Muscle of leg (tissue), 11 donors: Measurements from ENCODE around the gene LRP8. TPM values are rescaled to one million over a fixed set of nuclear protein-coding genes. Genes with fewer than 3 reads are reported as not detected.

Source experiments
- DNase-seq: peaks from one replicate; pipeline ENCODE4 v3.0.0; 2013
- H3K27ac ChIP-seq: one replicate; pipeline ENCODE4 v1.5.1; 2013; ENCODE audit warnings: mild to moderate bottlenecking, low read length, control low read depth
- H3K27me3 ChIP-seq: one replicate; pipeline ENCODE4 v1.6.1; 2013; ENCODE audit warnings: low read length; ENCODE audit not compliant: control insufficient read depth, insufficient read depth
- H3K36me3 ChIP-seq: one replicate; pipeline ENCODE4 v1.6.1; 2013; ENCODE audit warnings: low read length; ENCODE audit not compliant: control insufficient read depth, insufficient read depth
- H3K4me1 ChIP-seq: one replicate; pipeline ENCODE4 v1.6.1; 2013; ENCODE audit warnings: low read length; ENCODE audit not compliant: control insufficient read depth, insufficient read depth
- H3K4me3 ChIP-seq: one replicate; pipeline ENCODE4 v1.5.1; 2013; ENCODE audit warnings: low read length, control low read depth
- H3K9me3 ChIP-seq: replicated peaks from 2 replicates; pipeline ENCODE4 v1.6.1; 2013; ENCODE audit warnings: low read depth, low read length; ENCODE audit not compliant: control insufficient read depth
- WGBS: methylation state at CpG from one replicate; pipeline ENCODE4 v1.1.5; 2013; ENCODE audit warnings: missing lambda C conversion rate; ENCODE audit not compliant: insufficient coverage; 5-methylcytosine and 5-hydroxymethylcytosine counted together
- polyA plus RNA-seq, 8 donors: library from polyadenylated mRNA; unstranded; fragments of 120-200 nt; gene quantifications; one replicate each; pipeline versions ENCODE4 v1.2.1 to v1.2.3, GENCODE V29; 2013; ENCODE audit warnings: inconsistent platforms in 1 of 8, low replicate concordance in 1 of 8; ENCODE audit not compliant: insufficient read length in 8 of 8, insufficient read depth in 1 of 8
- total RNA-seq: library from RNA; stranded (reverse); fragments of 120-200 nt; gene quantifications from one replicate; pipeline ENCODE4 v1.2.4, GENCODE V29; 2013

The LRP8 gene
- total and polyA plus RNA-seq, 9 donors, result 2.8 to 6.9 (median 4.2) TPM

DNA sequence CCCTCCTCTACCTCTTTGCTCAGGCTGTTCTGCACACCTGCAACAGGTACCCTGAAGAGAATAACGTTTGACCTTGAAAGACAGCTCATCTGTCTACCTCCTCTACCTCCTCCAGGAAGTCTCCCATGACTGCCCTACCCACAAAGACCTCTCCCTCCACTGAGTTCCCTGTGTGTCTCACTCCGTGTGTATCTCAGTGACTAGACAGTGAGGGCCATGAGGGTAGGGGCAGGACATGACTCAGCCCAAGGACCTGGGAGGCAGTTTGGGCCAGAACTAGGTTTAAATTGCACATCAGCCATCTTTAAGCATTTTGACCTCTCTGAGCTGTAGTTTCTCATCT is 32.0 kb upstream of the LRP8 start:
- peaks cover 4% of the 10 kb centered on the region for H3K9me3 ChIP-seq
- DNase-seq, result no peak
- no peak overlapping the region for H3K4me3 ChIP-seq
- H3K36me3 ChIP-seq, result no peaks in the 10 kb centered on the region
- no peaks in the 10 kb centered on the region for H3K4me1 ChIP-seq
- H3K27ac ChIP-seq, result no peak overlapping the region
- WGBS, result 83% methylated on average over 1 of the region's 2 CpGs
- H3K27me3 ChIP-seq, result peaks cover 2% of the 10 kb centered on the region

DNA sequence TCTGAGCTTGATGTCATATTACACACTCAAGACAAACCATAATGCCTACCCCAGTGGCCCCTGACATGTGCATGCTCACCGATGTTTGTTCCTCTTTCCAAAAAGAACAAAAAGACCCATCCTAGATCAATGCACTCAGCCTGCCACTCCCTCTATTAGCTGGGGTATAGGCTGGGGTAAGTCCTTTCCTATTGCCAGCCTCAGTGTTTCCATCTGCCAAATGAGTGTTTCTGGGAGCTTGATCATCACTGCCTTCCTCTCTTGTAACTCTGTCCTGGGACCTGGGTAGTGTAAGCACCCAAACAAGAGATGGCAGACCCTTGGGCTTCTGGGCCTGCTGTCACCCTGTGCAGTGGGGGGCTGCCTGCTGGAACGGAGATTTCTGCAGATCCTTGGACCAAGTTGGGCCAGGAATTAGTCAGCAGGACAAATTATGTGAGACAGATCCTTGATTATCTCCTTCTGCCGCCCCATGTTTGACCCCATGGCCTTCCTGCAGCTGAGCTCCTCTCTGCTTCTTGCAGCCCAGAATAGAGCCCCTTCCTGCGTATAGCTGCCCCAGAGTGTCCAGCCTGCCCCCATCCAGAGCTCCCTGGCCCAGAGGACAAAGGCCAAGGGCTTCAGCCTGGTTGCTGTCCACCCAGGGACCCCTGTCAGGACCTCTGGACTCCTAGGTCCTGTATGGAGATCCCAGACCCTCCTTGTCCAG is 31.5 kb upstream of the LRP8 start:
- Histone ChIP-seq H3K27me3 (peaks cover 2% of the 10 kb centered on the region), H3K27ac (no peak overlapping the region), H3K9me3 (peaks cover 4% of the 10 kb centered on the region), H3K4me3 (no peak overlapping the region), H3K4me1 (no peaks in the 10 kb centered on the region), H3K36me3 (no peaks in the 10 kb centered on the region)
- no peak for DNase-seq
- 49% methylated on average over 3 of the region's 4 CpGs for WGBS

DNA sequence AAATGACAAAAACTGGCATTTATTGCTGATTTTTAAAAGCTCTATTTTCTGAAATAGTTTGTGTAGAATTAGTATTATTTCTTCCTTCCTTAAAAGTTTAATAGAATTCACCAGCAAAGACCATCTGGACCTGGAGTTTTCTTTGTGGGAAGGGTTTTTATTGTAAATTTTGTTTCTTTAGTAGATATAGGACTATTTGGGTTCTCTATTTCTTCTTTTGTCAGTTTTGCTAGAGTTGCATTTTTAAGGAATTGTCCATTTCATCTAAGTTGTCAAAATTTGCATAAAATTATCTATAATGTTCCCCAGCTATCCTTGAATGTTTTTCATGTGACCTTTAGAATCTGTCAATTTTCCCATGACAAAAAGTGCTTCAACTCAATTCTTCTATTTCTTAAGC is 28.8 kb upstream of the LRP8 start:
- Histone ChIP-seq H3K27me3 (no peaks in the 10 kb centered on the region), H3K4me1 (no peaks in the 10 kb centered on the region), H3K9me3 (peaks cover 4% of the 10 kb centered on the region), H3K4me3 (no peak overlapping the region), H3K27ac (no peak overlapping the region), H3K36me3 (no peaks in the 10 kb centered on the region)
- DNase-seq, result no peak

DNA sequence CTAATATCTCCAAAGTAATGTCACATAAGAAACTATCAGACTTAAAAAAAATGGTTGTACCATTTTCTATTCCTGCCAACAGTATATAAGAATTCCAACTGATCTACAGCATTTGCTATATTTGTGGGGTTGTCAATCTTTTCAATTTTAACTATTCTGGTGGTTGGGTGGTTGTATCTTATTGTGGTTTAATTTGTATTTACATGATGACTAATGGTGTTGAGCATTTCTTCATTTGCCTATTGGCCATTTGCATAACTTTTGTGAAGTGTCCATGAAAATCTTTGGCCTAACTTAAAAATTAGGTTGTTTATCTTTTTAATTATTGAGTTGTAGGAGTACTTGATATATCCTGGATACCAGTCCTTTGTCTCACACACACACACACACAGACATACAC is 26.2 kb upstream of the LRP8 start:
- DNase-seq, result no peak
- Histone ChIP-seq H3K4me3 (no peak overlapping the region), H3K27ac (no peak overlapping the region), H3K9me3 (peaks cover 4% of the 10 kb centered on the region), H3K36me3 (no peaks in the 10 kb centered on the region), H3K4me1 (no peaks in the 10 kb centered on the region), H3K27me3 (peaks cover 1% of the 10 kb centered on the region)

DNA sequence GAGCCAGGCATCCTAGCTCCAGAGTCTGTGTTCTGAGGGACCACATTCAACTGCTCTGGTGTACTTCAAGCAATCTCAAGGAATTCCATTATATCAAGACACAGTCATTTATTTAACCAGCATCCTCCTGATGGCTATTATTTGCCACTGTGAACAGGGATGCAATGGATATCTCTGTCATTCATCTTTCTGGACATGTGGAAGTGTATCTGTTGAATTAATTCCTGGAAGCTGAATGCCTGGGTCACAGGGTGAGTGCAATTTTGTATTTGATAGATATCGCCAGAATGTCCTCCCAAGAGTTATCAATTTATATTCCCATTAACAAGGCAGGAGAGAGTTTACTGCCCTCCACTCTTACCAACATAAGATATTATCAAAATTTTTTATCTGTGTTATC is 24.7 kb upstream of the LRP8 start:
- H3K9me3 ChIP-seq, result peaks cover 4% of the 10 kb centered on the region
- H3K4me1 ChIP-seq, result no peaks in the 10 kb centered on the region
- peaks cover 2% of the 10 kb centered on the region for H3K27me3 ChIP-seq
- no peak overlapping the region for H3K4me3 ChIP-seq
- no peak for DNase-seq
- no peak overlapping the region for H3K27ac ChIP-seq
- H3K36me3 ChIP-seq, result no peaks in the 10 kb centered on the region
- WGBS, result no CpG with 5 or more reads among the region's 1 CpG

DNA sequence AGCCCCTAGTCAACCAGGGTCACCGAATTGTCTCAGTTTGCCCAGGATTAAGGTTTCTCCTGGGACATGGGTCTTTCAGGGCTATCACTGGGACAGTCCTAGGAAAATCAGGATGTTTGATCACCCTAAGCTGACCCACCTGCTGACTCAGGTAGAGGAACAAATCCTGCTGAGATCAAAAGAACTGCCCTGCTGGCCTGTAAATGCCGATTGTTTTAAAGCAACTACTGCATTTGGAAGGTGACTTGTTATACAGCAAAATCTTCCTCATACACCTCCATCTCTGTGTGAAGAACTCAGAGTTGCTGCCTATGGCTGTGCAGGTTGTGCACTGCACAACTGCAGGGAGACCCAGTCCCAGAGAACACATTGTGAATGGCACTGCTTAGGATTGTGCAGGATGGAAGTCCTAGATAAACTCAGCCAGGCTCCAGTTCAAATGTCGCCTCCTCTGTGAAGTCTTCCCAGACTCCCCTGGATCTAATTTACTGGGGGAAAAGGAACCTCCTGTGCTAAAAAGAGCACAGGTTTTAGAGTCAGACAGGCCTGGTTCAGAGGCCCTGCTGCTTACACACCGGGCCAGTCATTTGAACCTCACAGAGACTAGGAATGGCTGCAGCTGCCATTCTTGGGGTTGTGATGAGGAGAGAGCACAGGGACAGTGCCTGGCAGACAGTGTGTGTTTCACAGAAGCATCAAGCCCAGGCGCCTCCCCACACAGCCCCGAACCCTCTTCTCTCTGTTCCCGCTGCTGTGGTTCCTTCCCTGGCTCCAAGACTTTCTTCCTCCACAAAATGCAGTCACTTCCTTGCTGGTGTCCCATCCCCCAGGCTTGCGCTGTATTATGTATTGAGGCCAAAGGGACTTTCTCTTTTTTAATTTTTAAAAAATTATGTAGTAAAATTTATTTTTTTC is 23.2 kb upstream of the LRP8 start:
- WGBS, result 85% methylated on average over 2 of the region's 8 CpGs
- H3K9me3 ChIP-seq, result no peaks in the 10 kb centered on the region
- no peak overlapping the region for H3K4me3 ChIP-seq
- DNase-seq, result no peak
- H3K36me3 ChIP-seq, result no peaks in the 10 kb centered on the region
- peaks cover 2% of the 10 kb centered on the region for H3K27me3 ChIP-seq
- H3K4me1 ChIP-seq, result peaks cover 5% of the 10 kb centered on the region
- H3K27ac ChIP-seq, result no peak overlapping the region

DNA sequence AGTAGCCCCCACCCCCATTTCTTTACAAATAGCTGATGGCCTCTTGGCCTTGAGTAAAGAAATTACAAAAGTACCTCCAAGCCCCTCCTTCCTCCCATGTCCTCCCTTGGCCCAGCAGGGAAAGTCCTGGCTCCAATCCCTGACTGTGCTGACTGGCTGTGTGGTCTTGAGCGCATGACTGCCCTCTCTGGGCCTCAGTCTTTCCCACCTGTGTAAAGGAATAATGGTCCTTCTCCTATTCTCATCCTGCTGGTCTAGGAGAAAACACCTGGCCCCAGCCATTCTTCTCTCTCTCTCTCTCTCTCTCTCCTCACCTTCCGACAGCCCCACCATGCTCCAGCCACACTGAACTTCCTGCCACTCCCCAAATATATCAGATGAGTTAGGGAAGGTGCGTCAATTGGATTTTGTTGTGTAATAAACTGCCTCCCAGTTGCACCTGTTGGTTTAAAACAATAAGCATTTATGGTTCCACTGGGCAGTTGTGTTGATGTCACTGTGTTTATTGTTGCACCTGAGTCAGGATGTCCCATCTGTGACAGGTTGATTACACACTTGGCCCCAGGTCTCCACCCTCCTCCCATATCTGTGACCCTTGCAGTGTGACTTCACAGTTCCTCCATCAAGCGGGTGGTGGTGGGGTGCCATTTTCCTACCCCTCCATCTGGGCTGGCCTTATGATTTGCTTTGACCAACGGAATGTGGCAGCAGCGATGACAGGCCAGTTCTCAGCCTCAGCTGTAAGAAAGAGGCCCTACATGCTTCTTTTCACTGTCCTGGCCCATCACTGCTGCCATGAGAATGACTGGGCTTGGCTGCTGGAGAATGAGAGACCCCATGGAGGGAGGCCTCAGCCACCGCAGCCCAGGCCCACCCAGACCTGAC is 22.3 kb upstream of the LRP8 start:
- WGBS, result 100% methylated on average over 4 of the region's 7 CpGs
- H3K27ac ChIP-seq, result no peak overlapping the region

DNA sequence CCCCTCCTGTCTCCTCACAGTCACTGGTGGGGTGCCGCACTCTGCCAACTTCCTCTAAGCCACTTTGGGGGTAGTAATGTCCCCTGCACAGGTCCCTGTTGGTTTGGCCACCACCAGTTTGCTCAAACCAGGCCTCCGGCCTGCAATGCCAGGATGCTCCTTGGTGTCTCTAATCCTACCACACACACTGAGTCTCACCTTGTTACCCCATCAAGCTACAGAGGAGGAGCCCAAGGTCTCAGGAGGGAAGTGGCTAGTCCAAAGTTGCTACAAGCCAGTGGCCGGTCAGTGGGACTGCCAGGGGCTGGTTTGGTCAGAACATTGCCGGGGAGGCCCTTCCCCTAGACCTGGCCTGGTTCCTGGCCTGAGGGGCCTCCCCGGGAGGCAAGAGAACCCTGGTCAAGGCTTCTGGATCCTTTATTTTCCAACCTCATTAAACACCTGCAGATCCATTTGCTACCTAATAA is 21.5 kb upstream of the LRP8 start:
- H3K27me3 ChIP-seq, result peaks cover 2% of the 10 kb centered on the region
- H3K4me1 ChIP-seq, result peaks cover 5% of the 10 kb centered on the region
- H3K27ac ChIP-seq, result no peak overlapping the region
- DNase-seq, result no peak
- H3K4me3 ChIP-seq, result no peak overlapping the region
- no peaks in the 10 kb centered on the region for H3K9me3 ChIP-seq
- 97% methylated on average over 3 of the region's 5 CpGs for WGBS
- H3K36me3 ChIP-seq, result no peaks in the 10 kb centered on the region

More for the DNA sequence above, 22.3 kb upstream of the LRP8 start:
- H3K27me3 ChIP-seq, result peaks cover 2% of the 10 kb centered on the region
- peaks cover 5% of the 10 kb centered on the region for H3K4me1 ChIP-seq
- DNase-seq, result no peak
- no peak overlapping the region for H3K4me3 ChIP-seq
- no peaks in the 10 kb centered on the region for H3K36me3 ChIP-seq
- H3K9me3 ChIP-seq, result no peaks in the 10 kb centered on the region

DNA sequence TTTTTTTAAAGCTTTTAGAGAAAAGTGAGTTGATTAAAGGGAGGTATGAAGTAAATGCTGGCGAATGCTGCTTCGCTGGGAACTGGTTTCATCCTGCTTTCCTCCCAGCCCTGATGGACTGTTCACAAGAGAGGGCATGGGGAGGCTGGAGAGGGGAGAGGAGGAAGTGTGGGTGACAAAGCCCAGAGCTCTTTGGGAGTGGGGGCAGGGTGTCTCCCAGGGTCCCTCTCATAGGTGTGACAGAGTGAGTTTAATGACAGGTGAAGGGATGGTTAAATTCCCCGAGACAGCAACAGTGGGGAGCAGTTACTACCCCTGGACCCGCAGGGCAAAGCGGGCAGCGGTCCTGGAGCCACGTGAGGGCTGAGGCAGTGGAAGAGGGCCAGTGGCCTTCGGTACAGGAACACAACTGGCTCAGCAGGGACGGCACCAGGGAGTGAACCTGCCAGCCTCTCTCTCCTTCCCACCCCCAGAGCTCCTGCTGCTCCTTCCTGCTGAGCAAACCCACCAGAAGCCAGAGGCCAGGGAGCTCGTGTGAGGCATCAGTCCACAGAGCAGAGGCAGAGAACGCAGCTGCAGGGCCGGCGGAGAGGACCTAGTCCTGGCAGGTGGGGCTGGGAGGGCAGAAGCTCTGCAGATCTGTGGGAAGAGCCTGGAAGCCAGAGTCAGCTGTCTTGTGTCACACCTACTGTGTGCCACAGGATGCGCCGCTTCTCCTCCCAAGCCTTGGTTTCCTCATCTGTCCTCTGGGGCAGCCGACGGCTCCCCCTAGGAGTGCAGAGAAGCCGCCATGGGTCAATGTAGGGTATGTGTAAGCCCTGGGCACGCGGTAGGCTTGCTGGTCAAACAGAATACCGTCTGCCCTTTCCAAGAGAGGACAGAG is 20.9 kb upstream of the LRP8 start:
- DNase-seq, result no peak
- Histone ChIP-seq H3K4me1 (peaks cover 5% of the 10 kb centered on the region), H3K4me3 (no peak overlapping the region), H3K36me3 (no peaks in the 10 kb centered on the region), H3K27me3 (peaks cover 2% of the 10 kb centered on the region), H3K27ac (no peak overlapping the region), H3K9me3 (no peaks in the 10 kb centered on the region)
- 61% methylated on average over 18 of the region's 21 CpGs for WGBS
